HEK293T (cell line): ENCODE results near the gene PLXNA2.

ENCODE experiments used
- BHLHE40 ChIP-seq: fragments of 450-650 bp; IDR thresholded peaks from 2 replicates; pipeline ENCODE4 v1.6.1; 2016; ENCODE audit warnings: mild to moderate bottlenecking, moderate library complexity, borderline replicate concordance
- CTBP1 ChIP-seq: fragments of 450-650 bp; IDR thresholded peaks from 2 replicates; pipeline ENCODE4 v1.6.1; 2016; ENCODE audit warnings: borderline replicate concordance
- FOXA1 ChIP-seq: fragments of 450-650 bp; IDR thresholded peaks from 2 replicates; pipeline ENCODE4 v1.6.1; 2016; ENCODE audit warnings: mild to moderate bottlenecking
- FOXK2 ChIP-seq: fragments of 450-650 bp; IDR thresholded peaks from 2 replicates; pipeline ENCODE4 v1.6.1; 2016; ENCODE audit warnings: mild to moderate bottlenecking
- FOXM1 ChIP-seq: fragments of 450-650 bp; IDR thresholded peaks from 2 replicates; pipeline ENCODE4 v1.6.1; 2017; ENCODE audit warnings: mild to moderate bottlenecking, borderline replicate concordance
- HDGF ChIP-seq: fragments of 450-650 bp; IDR thresholded peaks from 2 replicates; pipeline ENCODE4 v1.6.1; 2017; ENCODE audit warnings: antibody characterized with exemption, borderline replicate concordance
- LEF1 ChIP-seq: fragments of 450-650 bp; IDR thresholded peaks from 2 replicates; pipeline ENCODE4 v1.6.1; 2017; ENCODE audit warnings: mild to moderate bottlenecking, borderline replicate concordance
- SP1 ChIP-seq: fragments of 450-650 bp; IDR thresholded peaks from 2 replicates; pipeline ENCODE4 v1.6.1; 2017
- SUZ12 ChIP-seq: fragments of 450-650 bp; IDR thresholded peaks from 2 replicates; pipeline ENCODE4 v1.6.1; 2016; ENCODE audit warnings: mild to moderate bottlenecking
- TARDBP ChIP-seq: fragments of 450-650 bp; IDR thresholded peaks from 2 replicates; pipeline ENCODE4 v1.6.1; 2016

GRCh38 chr1:208027861-208028260 lies 216.3 kb downstream of the PLXNA2 start:
- TF ChIP-seq SUZ12 (no peak), LEF1 (no peak), CTBP1 (no peak), FOXA1 (no peak), SP1 (no peak), FOXM1 (no peak), TARDBP (no peak), HDGF (no peak), FOXK2 (no peak), BHLHE40 (no peak)
